Karpas-422 (cell line): Measurements from ENCODE around the gene ARHGAP4. TPM values are rescaled to one million over a fixed set of nuclear protein-coding genes. Genes with fewer than 3 reads are reported as not detected.

Source experiments
- DNase-seq: peaks from one replicate; pipeline ENCODE4 v3.0.0-alpha.2; 2015
- H2AFZ ChIP-seq: fragments of 200-600 bp; sonication (generic); 2 replicates; pipeline ENCODE4 v1.6.1; 2014; ENCODE audit warnings: antibody characterized with exemption, low read length, mixed read lengths
- H3K27ac ChIP-seq: fragments of 200-600 bp; sonication (generic); 2 replicates; pipeline ENCODE4 v1.5.1; 2014; ENCODE audit warnings: mild to moderate bottlenecking, low read length, moderate library complexity
- H3K27me3 ChIP-seq: fragments of 200-600 bp; sonication (generic); 2 replicates; pipeline ENCODE4 v1.6.1; 2014; ENCODE audit warnings: low read length, mixed read lengths
- H3K36me3 ChIP-seq: fragments of 200-600 bp; sonication (generic); 2 replicates; pipeline ENCODE4 v1.6.1; 2014; ENCODE audit warnings: low read length, mixed read lengths; ENCODE audit not compliant: insufficient read depth
- H3K4me1 ChIP-seq: fragments of 200-600 bp; sonication (generic); 2 replicates; pipeline ENCODE4 v1.6.1; 2014; ENCODE audit warnings: mild to moderate bottlenecking, low read length, mixed read lengths
- H3K4me2 ChIP-seq: fragments of 200-600 bp; sonication (generic); 2 replicates; pipeline ENCODE4 v1.6.1; 2014; ENCODE audit warnings: low read length, low read depth, mild to moderate bottlenecking; ENCODE audit not compliant: poor library complexity, severe bottlenecking
- H3K4me3 ChIP-seq: fragments of 200-600 bp; sonication (generic); 2 replicates; pipeline ENCODE4 v1.5.1; 2014; ENCODE audit warnings: mild to moderate bottlenecking, antibody characterized with exemption, low read length, mixed read lengths
- H3K79me2 ChIP-seq: fragments of 200-600 bp; sonication (generic); 2 replicates; pipeline ENCODE4 v1.6.1; 2014; ENCODE audit warnings: mild to moderate bottlenecking, low read length, mixed read lengths
- H3K9ac ChIP-seq: fragments of 200-600 bp; sonication (generic); 2 replicates; pipeline ENCODE4 v1.6.0; 2014; ENCODE audit warnings: low read length
- H3K9me2 ChIP-seq: fragments of 200-600 bp; sonication (generic), shearing (Covaris generic); replicated peaks from 2 replicates; pipeline ENCODE4 v1.6.0; 2014; ENCODE audit warnings: mild to moderate bottlenecking, low read length, moderate library complexity; ENCODE audit not compliant: insufficient read depth
- H3K9me3 ChIP-seq: fragments of 300-700, 200-600 bp; sonication (generic); 2 replicates; pipeline ENCODE4 v1.6.1; 2014; ENCODE audit warnings: low read length, mixed read lengths
- H4K20me1 ChIP-seq: fragments of 200-600 bp; sonication (generic); 2 replicates; pipeline ENCODE4 v1.6.1; 2014; ENCODE audit warnings: mild to moderate bottlenecking, antibody characterized with exemption, low read length, low read depth; ENCODE audit not compliant: insufficient read depth
- total RNA-seq: library from RNA; depleted of rRNA; stranded (reverse); fragments of >200 nt; shearing (Covaris generic); gene quantifications from 2 replicates; pipeline ENCODE4 v1.2.3, GENCODE V29; 2014; ENCODE audit warnings: low replicate concordance

Gene ARHGAP4
- total RNA-seq, 1 experiment from 2014 or later: 104 TPM

DNA sequence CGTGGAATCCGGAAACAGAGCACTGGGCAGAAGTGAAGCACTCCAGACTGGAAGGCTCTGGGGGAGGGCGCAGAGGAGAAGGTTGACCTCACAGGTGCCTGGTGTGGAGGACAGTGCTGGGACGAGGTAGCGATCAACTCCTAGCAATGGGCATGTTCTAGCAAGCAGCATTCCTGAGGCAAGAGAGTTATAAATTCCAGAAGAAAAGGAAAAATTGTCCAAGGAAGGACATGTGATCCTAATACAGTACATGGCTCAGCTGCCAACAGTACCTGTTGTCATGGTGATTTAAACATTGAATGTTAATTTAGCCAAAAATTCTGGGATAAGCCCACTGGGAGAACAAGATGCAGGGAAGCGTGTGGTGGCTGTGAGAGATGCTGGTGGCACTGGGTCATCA is 8.2 kb downstream of the ARHGAP4 start:
- Histone ChIP-seq H3K4me3 (no peak overlapping the region), H3K36me3 (no peaks in the 10 kb centered on the region), H3K9me3 (no peaks in the 10 kb centered on the region), H3K79me2 (no peaks in the 10 kb centered on the region), H3K4me1 (no peaks in the 10 kb centered on the region), H3K4me2 (no peak overlapping the region), H3K27me3 (no peaks in the 10 kb centered on the region), H3K9ac (no peak overlapping the region), H3K9me2 (no peaks in the 10 kb centered on the region), H2AFZ (no peak overlapping the region), H3K27ac (no peak overlapping the region), H4K20me1 (peaks cover 8% of the 10 kb centered on the region; the same call in 1 of the 2 replicates)
- no peak for DNase-seq

- Histone ChIP-seq H3K36me3 (no peaks in the 10 kb centered on the region), H3K79me2 (no peaks in the 10 kb centered on the region), H3K4me3 (no peak overlapping the region), H3K9me2 (no peaks in the 10 kb centered on the region), H3K9me3 (no peaks in the 10 kb centered on the region), H3K4me1 (no peaks in the 10 kb centered on the region), H4K20me1 (0 out of 2 replicates have a peak, but pooled peaks cover 2% of the 10 kb centered on the region), H3K9ac (no peak overlapping the region), H3K27ac (no peak overlapping the region), H3K27me3 (no peaks in the 10 kb centered on the region), H2AFZ (no peak overlapping the region), H3K4me2 (no peak overlapping the region)
- DNase-seq: no peak
Measured at GRCh38 chrX:153913701-153914100, 12.4 kb downstream of the ARHGAP4 start.

DNA sequence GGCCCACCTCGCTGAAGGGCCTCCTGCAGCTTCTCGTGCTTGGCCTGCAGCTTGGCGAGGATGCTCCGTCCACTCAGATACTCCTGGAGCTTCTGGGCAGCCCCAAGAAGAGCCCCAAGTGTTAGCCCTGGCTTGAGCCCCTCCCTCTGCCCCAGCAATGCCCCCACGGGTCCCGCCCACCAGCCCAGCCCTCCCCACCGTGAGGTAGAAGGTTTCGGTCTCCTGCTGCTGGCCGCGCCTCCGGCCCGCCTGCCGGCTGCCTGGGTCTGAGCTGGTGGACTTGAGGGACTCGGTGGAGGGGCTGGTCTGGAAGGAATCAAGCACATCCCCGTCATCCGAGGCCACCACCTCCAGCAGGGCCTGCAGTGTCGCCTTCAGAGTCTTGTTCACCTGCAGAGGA is 12.9 kb downstream of the ARHGAP4 start:
- Histone ChIP-seq H2AFZ (no peak overlapping the region), H3K27me3 (no peaks in the 10 kb centered on the region), H3K9me2 (no peaks in the 10 kb centered on the region), H3K4me2 (no peak overlapping the region), H3K9me3 (no peaks in the 10 kb centered on the region), H3K36me3 (no peaks in the 10 kb centered on the region), H3K27ac (no peak overlapping the region), H3K9ac (no peak overlapping the region), H4K20me1 (0 out of 2 replicates have a peak, but pooled peaks cover 4% of the 10 kb centered on the region), H3K79me2 (no peaks in the 10 kb centered on the region), H3K4me3 (no peak overlapping the region), H3K4me1 (no peaks in the 10 kb centered on the region)
- no peak for DNase-seq

DNA sequence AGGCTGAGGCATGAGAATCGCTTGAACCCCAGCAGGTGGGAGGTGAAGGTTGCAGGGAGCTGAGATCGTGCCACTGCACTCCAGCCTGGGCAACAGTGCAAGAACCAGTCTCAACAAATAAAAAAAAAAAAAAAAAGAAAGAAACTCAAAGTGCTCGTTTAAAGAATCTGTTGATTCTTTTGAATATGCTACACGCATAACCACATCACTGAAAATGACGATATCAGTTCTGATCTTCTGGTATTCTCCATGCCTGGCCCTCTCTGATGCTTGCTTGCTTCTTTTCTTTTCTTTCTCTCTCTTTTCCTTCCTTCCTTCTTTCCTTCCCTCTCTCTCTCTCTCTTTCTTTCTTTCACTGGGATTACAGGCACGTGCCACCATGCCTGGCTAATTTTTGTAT is 14.3 kb downstream of the ARHGAP4 start:
- H3K9me2 ChIP-seq: no peaks in the 10 kb centered on the region
- H3K4me3 ChIP-seq: no peak overlapping the region
- no peaks in the 10 kb centered on the region for H3K9me3 ChIP-seq
- no peaks in the 10 kb centered on the region for H3K79me2 ChIP-seq
- H3K4me2 ChIP-seq: no peak overlapping the region
- no peaks in the 10 kb centered on the region for H3K36me3 ChIP-seq
- no peak overlapping the region for H3K9ac ChIP-seq
- no peak for DNase-seq
- H3K4me1 ChIP-seq: no peaks in the 10 kb centered on the region
- H2AFZ ChIP-seq: no peak overlapping the region
- no peak overlapping the region for H3K27ac ChIP-seq
- no peaks in the 10 kb centered on the region for H3K27me3 ChIP-seq
- 0 out of 2 replicates have a peak, but pooled peaks cover 4% of the 10 kb centered on the region for H4K20me1 ChIP-seq

DNA sequence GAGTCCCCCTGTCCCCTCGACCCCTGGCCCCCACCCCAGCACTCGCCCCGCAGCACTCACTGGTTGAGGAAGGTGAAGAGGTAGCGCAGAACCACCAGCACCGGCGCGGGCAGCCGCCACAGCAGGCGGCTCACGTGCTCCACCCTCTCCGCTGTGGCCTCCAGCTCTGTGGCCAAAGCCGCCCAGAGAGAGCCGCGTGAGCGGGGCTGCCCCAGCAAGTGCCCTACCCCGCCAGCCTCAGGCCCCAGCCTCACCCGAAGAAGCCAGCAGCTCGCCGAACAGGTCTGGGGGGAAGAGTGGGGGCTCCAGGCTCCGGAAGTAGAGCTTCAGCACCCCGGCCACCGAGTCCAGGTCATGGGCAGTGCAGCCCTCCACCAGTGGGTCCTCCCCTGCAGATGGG is 15.6 kb downstream of the ARHGAP4 start:
- H3K9me3 ChIP-seq: no peaks in the 10 kb centered on the region
- H4K20me1 ChIP-seq: 0 out of 2 replicates have a peak, but pooled peaks cover 4% of the 10 kb centered on the region
- DNase-seq: no peak
- H3K27me3 ChIP-seq: no peaks in the 10 kb centered on the region
- H2AFZ ChIP-seq: no peak overlapping the region
- H3K9ac ChIP-seq: no peak overlapping the region
- no peak overlapping the region for H3K4me3 ChIP-seq
- H3K27ac ChIP-seq: no peak overlapping the region
- no peak overlapping the region for H3K4me2 ChIP-seq
- H3K4me1 ChIP-seq: no peaks in the 10 kb centered on the region
- no peaks in the 10 kb centered on the region for H3K79me2 ChIP-seq
- H3K9me2 ChIP-seq: no peaks in the 10 kb centered on the region
- H3K36me3 ChIP-seq: no peaks in the 10 kb centered on the region

DNA sequence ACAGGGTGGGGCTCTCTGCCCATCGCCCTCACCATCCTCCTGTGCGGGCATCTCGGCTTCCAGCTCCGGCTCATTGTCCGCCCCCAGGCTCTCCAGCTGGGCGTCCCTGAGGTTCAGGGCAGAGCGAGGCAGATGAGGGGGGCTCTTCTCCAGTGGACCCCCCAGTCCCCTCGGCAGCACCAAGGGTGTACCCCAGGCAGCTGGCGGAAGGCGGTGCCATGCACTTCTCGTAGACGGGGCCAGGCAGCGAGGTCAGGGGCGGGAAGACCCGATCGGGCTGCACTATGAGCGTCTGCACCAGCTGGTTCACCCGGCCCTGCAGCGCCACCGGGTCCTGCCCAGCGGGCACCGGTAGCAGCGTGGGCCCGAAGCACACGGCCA is 16.1 kb downstream of the ARHGAP4 start:
- H3K9me2 ChIP-seq: no peaks in the 10 kb centered on the region
- no peak overlapping the region for H3K27ac ChIP-seq
- no peaks in the 10 kb centered on the region for H3K36me3 ChIP-seq
- H3K4me2 ChIP-seq: no peak overlapping the region
- no peaks in the 10 kb centered on the region for H3K4me1 ChIP-seq
- H3K79me2 ChIP-seq: no peaks in the 10 kb centered on the region
- H4K20me1 ChIP-seq: 0 out of 2 replicates have a peak, but pooled peaks cover 4% of the 10 kb centered on the region
- no peaks in the 10 kb centered on the region for H3K27me3 ChIP-seq
- no peak overlapping the region for H3K9ac ChIP-seq
- no peak for DNase-seq
- no peak overlapping the region for H3K4me3 ChIP-seq
- H3K9me3 ChIP-seq: no peaks in the 10 kb centered on the region
- no peak overlapping the region for H2AFZ ChIP-seq

GRCh38 chrX:153909024-153909979 is 16.8 kb downstream of the ARHGAP4 start:
- H3K9me2 ChIP-seq: no peaks in the 10 kb centered on the region
- no peak overlapping the region for H3K9ac ChIP-seq
- H4K20me1 ChIP-seq: 0 out of 2 replicates have a peak, but pooled peaks cover 4% of the 10 kb centered on the region
- H3K36me3 ChIP-seq: no peaks in the 10 kb centered on the region
- H3K27me3 ChIP-seq: no peaks in the 10 kb centered on the region
- no peak overlapping the region for H3K4me2 ChIP-seq
- H3K4me1 ChIP-seq: peaks cover under 1% of the 10 kb centered on the region
- H3K27ac ChIP-seq: no peak overlapping the region
- H2AFZ ChIP-seq: no peak overlapping the region
- DNase-seq: peak; percentile 78
- H3K9me3 ChIP-seq: no peaks in the 10 kb centered on the region
- H3K4me3 ChIP-seq: no peak overlapping the region
- no peaks in the 10 kb centered on the region for H3K79me2 ChIP-seq

DNA sequence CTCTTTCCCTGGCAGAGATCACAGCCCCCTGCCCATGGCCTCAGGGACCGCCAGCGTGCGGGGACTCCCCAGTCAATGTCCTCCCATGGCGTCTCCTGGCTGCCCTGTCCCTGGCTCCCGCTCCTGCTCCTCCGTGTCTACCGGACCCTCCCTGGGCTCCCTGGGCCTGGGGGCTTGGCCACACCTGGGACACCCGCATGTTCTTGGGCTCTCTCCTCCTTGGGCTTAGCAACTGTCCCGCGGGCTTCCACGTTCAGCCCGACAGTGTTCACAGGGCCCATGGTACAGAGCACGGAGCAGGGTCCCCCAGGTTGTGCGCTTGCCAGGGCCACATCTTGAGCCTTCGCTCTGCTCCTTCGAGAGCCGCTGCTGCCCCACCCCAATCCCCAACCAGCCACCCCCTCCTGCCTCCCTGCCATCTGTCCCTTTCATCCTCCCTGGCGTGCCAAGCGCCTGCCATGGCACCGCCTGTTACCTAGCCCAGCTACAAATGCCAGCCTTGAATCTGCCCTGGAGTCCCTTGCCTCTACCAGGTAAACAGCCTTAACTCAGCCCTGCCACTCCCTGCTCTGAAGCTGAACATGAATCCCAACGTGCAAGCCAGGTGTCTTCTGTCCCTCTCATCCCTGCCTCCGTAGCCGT is 17.7 kb downstream of the ARHGAP4 start:
- H3K9me3 ChIP-seq: no peaks in the 10 kb centered on the region
- H3K27ac ChIP-seq: no peak overlapping the region
- H2AFZ ChIP-seq: no peak overlapping the region
- H3K4me2 ChIP-seq: no peak overlapping the region
- H3K27me3 ChIP-seq: no peaks in the 10 kb centered on the region
- no peaks in the 10 kb centered on the region for H3K79me2 ChIP-seq
- no peaks in the 10 kb centered on the region for H3K9me2 ChIP-seq
- 0 out of 2 replicates have a peak, but pooled peaks cover 4% of the 10 kb centered on the region for H4K20me1 ChIP-seq
- no peak overlapping the region for H3K9ac ChIP-seq
- no peaks in the 10 kb centered on the region for H3K36me3 ChIP-seq
- H3K4me3 ChIP-seq: no peak overlapping the region
- no peak for DNase-seq
- H3K4me1 ChIP-seq: peaks cover 6% of the 10 kb centered on the region
